MCF 10A (cell line): ENCODE results near the gene WDR27. TPM values are rescaled to one million over a fixed set of nuclear protein-coding genes. Genes with fewer than 3 reads are reported as not detected.

ENCODE experiments used
- BruUV-seq: library from RNA; stranded (reverse); fragments of 400-500 nt; replicated peaks from 2 replicates; lab custom pipeline; 2021; lab: Mats Ljungman, UMichigan
- CTCF ChIA-PET: fragments of 300-600 bp; sonication (Branson Sonifier 250); formaldehyde crosslinking; extraction: SDS; loops from one replicate; lab custom pipeline; 2021; ENCODE audit warnings: antibody characterized with exemption, inconsistent platforms; lab: Yijun Ruan, JAX
- POLR2A ChIA-PET: fragments of 300-600, 350-650 bp; sonication (Branson Sonifier 250); formaldehyde crosslinking; extraction: SDS; loops from one replicate; lab custom pipeline; 2020; ENCODE audit warnings: antibody characterized with exemption, inconsistent platforms; lab: Yijun Ruan, JAX
- DNase-seq: peaks from one replicate; pipeline ENCODE4 v3.0.0-alpha.2; 2018; ENCODE audit not compliant: unreplicated experiment
- H3K27ac Mint-ChIP-seq: one replicate; pipeline ENCODE4 v1.8.0; 2022; ENCODE audit warnings: mild to moderate bottlenecking, low read depth, mixed read lengths; ENCODE audit not compliant: unreplicated experiment
- H3K27me3 Mint-ChIP-seq: one replicate; pipeline ENCODE4 v1.8.0; 2022; ENCODE audit warnings: mixed read lengths; ENCODE audit not compliant: insufficient read depth, unreplicated experiment
- H3K36me3 Mint-ChIP-seq: one replicate; pipeline ENCODE4 v1.8.0; 2022; ENCODE audit warnings: mild to moderate bottlenecking, moderate library complexity, mixed read lengths; ENCODE audit not compliant: insufficient read depth, unreplicated experiment
- H3K4me1 Mint-ChIP-seq: one replicate; pipeline ENCODE4 v1.8.0; 2022; ENCODE audit warnings: mixed read lengths; ENCODE audit not compliant: insufficient read depth, unreplicated experiment
- H3K4me3 Mint-ChIP-seq: one replicate; pipeline ENCODE4 v1.8.0; 2022; ENCODE audit warnings: mild to moderate bottlenecking, moderate library complexity, mixed read lengths; ENCODE audit not compliant: unreplicated experiment
- H3K9me3 Mint-ChIP-seq: one replicate; pipeline ENCODE4 v1.8.0; 2022; ENCODE audit warnings: mixed read lengths; ENCODE audit not compliant: unreplicated experiment
- intact Hi-C: fragments of 100-400 bp; cut with micrococcal nuclease; formaldehyde crosslinking; loops from 2 replicates; pipeline ENCODE4 v1.14.1; 2022
- total RNA-seq: library from RNA; stranded (reverse); gene quantifications from 2 replicates; pipeline ENCODE4 v1.2.3, GENCODE V29; 2022
- TF ChIP-seq, protein P1 (sequence below): fragments of 200-600 bp; IDR thresholded peaks from one replicate; pipeline ENCODE4 v1.8.0; 2022; ENCODE audit warnings: antibody characterized with exemption, mild to moderate bottlenecking; ENCODE audit not compliant: unreplicated experiment

The WDR27 gene
- total RNA-seq, 1 experiment from 2014 or later: 80.6 TPM

GRCh38 chr6:169543704-169544103, 158.1 kb downstream of the WDR27 start:
- CTCF ChIA-PET: no interaction called here
- H3K27ac Mint-ChIP-seq: no peak overlapping the region
- H3K4me1 Mint-ChIP-seq: no peaks in the 10 kb centered on the region
- BruUV-seq: no TSS peak
- no peak overlapping the region for H3K4me3 Mint-ChIP-seq
- no peaks in the 10 kb centered on the region for H3K27me3 Mint-ChIP-seq
- POLR2A ChIA-PET: no interaction called here
- TF ChIP-seq, protein P1, sequence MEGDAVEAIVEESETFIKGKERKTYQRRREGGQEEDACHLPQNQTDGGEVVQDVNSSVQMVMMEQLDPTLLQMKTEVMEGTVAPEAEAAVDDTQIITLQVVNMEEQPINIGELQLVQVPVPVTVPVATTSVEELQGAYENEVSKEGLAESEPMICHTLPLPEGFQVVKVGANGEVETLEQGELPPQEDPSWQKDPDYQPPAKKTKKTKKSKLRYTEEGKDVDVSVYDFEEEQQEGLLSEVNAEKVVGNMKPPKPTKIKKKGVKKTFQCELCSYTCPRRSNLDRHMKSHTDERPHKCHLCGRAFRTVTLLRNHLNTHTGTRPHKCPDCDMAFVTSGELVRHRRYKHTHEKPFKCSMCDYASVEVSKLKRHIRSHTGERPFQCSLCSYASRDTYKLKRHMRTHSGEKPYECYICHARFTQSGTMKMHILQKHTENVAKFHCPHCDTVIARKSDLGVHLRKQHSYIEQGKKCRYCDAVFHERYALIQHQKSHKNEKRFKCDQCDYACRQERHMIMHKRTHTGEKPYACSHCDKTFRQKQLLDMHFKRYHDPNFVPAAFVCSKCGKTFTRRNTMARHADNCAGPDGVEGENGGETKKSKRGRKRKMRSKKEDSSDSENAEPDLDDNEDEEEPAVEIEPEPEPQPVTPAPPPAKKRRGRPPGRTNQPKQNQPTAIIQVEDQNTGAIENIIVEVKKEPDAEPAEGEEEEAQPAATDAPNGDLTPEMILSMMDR: no peak
- peaks cover 6% of the 10 kb centered on the region for H3K9me3 Mint-ChIP-seq
- peak; percentile 26 for DNase-seq
- H3K36me3 Mint-ChIP-seq: peaks cover 2% of the 10 kb centered on the region
- intact Hi-C loops: no loop called here

- H3K27ac Mint-ChIP-seq: no peak overlapping the region
- BruUV-seq: no TSS peak
- TF ChIP-seq, protein P1: no peak
- intact Hi-C loops: no loop called here
- POLR2A ChIA-PET: no interaction called here
- CTCF ChIA-PET: no interaction called here
- DNase-seq: no peak
- H3K36me3 Mint-ChIP-seq: no peaks in the 10 kb centered on the region
- no peaks in the 10 kb centered on the region for H3K4me1 Mint-ChIP-seq
- H3K27me3 Mint-ChIP-seq: no peaks in the 10 kb centered on the region
- no peak overlapping the region for H3K4me3 Mint-ChIP-seq
- H3K9me3 Mint-ChIP-seq: peaks cover 2% of the 10 kb centered on the region
Measured at GRCh38 chr6:169542491-169542890, 159.3 kb downstream of the WDR27 start.

DNA sequence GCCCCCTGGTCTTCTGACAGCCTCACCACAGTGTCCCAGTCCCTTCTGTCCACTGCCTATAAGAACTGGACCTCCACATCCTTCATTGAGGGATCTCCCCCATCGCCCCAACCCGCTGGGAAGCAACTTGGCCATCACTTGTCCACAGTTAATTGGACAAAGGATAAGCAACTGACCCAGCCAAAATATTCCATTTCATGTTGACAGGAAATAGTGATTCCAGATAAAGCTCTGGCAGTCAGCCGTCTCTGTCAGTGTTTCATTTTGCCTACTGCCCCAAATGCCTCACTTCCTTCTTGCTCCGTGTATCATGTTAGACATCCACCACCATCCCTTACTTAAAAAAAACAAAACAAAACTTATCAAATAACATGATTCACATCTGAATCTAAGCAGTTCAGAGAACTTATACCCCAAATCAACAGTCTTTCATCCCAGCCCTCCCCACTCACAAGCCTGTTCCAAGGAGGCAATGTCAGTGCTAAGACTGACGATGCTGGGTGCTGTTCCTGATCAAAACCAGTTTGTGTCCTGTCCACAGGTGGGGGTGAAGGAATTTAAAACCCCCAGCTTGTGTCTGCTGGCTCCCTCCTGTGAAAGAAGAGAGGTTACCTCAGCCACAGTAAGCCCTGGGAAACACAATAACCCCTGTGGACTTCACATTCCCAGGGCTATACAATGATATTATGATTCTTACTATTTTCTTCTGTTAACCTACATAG, 162.5 kb downstream of the WDR27 start:
- no peaks in the 10 kb centered on the region for H3K36me3 Mint-ChIP-seq
- ChIA-PET POLR2A (no interaction called here), CTCF (no interaction called here)
- DNase-seq: no peak
- no TSS peak for BruUV-seq
- peaks cover 7% of the 10 kb centered on the region for H3K9me3 Mint-ChIP-seq
- H3K4me3 Mint-ChIP-seq: no peak overlapping the region
- no peak overlapping the region for H3K27ac Mint-ChIP-seq
- no peaks in the 10 kb centered on the region for H3K27me3 Mint-ChIP-seq
- H3K4me1 Mint-ChIP-seq: no peaks in the 10 kb centered on the region
- intact Hi-C loops: no loop called here
- TF ChIP-seq, protein P1: no peak

DNA sequence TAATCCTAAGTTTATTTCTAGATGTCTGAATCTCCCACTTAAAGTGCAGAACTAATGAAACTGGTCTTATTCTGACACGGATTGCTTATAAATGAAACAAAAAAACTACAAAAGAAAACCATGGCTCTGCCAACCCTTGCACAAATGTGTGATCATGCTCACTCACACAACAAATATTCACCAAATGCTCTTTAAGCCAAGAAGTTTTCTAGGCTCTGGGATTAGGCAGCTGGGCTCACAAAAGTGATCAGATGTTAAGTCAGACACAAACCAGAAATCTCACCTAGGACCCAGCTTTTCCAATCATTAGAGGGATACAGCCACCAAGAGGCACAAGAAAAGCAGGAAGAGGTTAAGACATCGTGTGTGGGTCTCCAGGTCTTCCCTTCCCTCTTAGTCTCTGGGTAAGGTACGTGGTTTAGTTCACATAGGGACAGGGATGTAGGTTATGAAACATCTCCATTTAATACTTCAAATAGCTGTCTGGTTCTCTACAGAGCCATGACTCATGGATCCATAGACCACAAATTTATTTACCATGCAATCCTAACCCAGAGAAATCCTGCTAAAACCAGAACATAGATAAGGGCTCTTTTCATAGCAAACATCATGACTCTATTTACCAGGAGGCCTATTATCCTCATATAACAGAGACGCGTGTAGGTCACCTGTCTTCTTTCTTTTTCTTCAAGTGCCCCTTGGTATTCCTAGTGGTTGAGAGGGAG, 165.2 kb downstream of the WDR27 start:
- CTCF ChIA-PET: interaction anchor here (0.5 to 0.8 kb wide), 3 partner anchors 406 to 632 kb away, joined by 3 read pairs; no protein-coding TSS in a partner anchor

More for the DNA sequence above, 165.2 kb downstream of the WDR27 start:
- TF ChIP-seq, protein P1: no peak
- no TSS peak for BruUV-seq
- no peak overlapping the region for H3K27ac Mint-ChIP-seq
- POLR2A ChIA-PET: interaction anchor here (0.7 kb wide), 1 partner anchor 10 kb away, joined by 3 read pairs; no protein-coding TSS in a partner anchor
- DNase-seq: no peak
- no peak overlapping the region for H3K4me3 Mint-ChIP-seq
- peaks cover 18% of the 10 kb centered on the region for H3K9me3 Mint-ChIP-seq
- H3K27me3 Mint-ChIP-seq: no peaks in the 10 kb centered on the region
- no peaks in the 10 kb centered on the region for H3K36me3 Mint-ChIP-seq
- no peaks in the 10 kb centered on the region for H3K4me1 Mint-ChIP-seq
- intact Hi-C loops: no loop called here
